ENCODE results near the gene KLHL14.

The KLHL14 gene

DNA sequence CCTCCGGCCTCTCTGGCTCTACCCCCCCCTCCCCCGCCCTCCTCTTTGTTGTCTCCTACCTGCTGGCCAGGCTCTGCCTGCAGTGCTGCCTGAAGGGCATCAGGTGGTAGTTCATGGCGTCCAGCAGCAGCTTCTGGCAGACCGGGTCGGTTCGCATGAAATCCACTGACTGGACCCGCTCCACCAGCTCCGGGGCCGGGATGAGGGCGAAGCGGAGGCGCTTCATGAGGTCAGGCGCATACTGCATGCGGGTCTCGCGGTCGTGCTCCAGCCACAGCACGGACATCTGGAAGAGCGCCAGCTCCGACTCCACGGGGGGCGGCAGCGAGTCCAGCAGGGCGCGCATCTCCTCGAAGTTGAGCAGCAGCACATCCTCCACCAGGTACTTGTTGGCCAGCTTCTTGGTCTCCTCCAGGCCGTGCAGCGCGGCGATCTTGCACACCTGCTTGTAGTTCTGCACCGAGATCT is 3.2 kb downstream of the KLHL14 start:
- DNase-seq, result no peak

DNA sequence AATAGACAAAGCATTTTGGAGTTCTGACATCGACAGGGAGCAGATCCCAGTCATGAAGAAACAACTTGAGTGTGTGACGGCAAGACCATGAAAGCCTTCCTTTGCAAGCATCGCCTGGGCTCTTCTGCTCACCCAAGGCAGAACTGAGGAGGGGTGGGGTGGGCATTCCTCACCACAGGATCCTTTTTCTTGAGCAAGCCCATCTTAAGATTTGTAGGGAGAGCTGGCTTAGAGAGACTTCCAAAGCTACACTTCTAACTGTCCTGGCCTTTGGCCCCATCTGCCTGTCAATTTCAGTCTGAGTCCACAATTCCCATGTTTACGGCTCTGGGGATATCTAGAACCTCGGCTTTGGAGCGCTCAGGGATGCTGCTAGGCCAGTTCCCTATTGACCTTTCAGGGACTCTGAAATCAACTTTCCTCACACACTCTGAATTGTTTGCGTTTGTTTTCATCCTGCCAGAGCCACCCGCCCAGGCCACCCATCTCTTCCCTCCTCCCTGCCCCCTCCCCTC is 3.7 kb downstream of the KLHL14 start:
- DNase-seq, result no peak

DNA sequence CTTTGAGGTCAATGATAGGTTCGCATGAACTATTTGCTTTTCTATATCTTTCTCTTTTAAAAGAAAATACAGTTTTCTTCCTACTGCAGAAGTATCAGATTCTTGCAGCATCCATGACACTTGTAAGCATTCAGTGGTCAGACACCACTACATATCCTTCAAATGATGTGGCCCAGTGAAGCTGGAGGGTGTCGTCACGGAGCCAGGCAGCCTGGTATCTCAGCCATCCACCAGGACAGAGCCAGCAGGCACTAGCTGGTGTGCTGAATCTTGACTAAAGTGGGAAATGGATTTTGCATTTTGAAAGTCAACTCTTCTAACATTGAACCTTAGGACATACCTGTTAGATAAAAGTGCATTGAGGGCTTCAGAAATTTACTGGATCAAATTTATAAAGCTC is 5.4 kb downstream of the KLHL14 start:
- DNase-seq, result no peak

DNA sequence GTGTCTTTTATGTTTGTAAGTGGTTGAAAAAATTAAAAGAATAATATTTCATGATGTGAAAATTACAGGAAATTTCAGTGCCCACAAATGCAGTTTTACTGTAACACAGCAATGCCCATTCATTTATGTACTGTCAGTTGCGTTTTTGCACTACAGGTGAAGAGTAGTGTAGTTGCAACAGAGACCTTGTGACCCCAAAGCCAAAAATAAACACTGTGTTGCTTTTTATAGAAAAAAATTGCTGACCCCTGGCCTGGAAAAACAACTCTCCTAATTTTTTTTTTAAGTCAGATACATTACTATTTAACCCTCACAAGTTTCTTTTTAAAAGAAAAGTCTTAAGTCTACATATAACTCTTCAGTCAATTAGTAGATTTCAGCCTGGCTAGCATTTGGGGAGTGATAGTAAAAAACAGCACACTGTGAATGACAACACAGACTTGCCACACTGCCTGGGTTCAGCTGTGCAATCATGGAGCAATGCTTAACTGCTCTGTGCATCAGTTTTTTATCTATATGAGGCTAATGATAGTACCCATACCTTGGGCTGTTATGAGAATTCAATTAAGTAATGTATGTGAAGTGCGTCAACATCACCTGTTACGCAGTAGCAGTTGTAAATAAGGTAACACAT is 8.1 kb downstream of the KLHL14 start:
- DNase-seq, result no peak

DNA sequence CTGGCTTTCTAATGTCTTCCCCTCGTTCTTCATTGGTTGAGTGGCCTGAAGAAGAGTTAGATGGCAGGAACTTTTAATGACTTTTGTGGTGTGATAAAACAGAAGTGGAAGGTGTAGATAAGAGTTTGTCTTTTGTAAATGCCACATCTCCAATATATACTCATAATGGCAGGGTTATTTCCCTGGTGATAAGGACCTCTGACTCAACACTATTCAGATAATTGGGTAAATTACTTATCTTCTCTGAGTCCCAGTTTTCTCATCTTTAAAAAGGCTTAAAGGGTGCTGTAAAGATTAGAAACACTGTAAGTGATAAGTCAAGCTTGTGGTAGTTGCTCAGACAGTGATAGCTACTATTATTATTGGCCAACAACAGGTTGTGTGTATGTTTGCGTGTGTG is 9.5 kb downstream of the KLHL14 start:
- no peak for DNase-seq

DNA sequence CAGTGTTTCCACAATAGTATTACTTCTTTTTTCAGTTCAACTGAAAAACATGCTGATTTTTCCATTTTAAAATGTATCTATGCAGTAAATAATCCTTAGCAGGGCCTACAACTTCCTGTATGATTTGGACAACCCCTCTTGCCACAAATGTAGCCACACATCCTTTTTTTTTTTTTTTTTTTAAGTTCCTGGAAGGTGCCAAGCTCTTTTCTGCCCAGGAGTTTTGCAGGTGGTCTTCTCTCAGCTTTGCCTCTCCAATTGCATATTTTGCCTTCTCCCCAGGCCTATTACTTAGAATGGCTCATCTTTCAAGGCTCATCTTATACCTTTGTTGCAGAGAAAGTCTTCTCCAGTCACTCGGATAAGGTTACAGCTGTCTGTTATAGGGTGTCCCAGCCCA is 11.6 kb downstream of the KLHL14 start:
- no peak for DNase-seq

DNA sequence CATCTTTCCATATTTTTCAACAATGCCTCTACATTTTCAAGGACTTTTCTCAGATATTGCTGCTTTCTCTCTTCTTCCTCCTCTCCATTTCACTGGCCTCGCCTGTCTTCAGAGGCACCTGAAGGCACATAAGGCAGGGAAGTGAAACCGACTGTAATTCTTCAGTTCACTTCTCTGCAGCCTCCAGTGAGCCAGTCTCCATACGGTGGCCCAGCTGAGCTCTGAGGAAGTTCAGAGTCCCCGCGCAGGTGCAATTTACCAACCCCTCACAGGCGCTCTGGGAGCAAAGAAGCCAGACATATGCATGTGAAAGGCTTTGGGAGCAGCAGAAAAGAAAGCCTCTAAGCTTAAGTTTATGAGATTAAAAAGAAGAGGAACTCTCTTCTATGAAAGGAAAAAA is 12.4 kb downstream of the KLHL14 start:
- no peak for DNase-seq

GRCh38 chr18:32759611-32760167 is 13.1 kb downstream of the KLHL14 start:
- DNase-seq, result no peak

- no peak for DNase-seq
Measured at GRCh38 chr18:32754508-32755263, 18.1 kb downstream of the KLHL14 start.

- DNase-seq, result no peak
Measured at GRCh38 chr18:32753656-32754260, 19.1 kb downstream of the KLHL14 start.

DNA sequence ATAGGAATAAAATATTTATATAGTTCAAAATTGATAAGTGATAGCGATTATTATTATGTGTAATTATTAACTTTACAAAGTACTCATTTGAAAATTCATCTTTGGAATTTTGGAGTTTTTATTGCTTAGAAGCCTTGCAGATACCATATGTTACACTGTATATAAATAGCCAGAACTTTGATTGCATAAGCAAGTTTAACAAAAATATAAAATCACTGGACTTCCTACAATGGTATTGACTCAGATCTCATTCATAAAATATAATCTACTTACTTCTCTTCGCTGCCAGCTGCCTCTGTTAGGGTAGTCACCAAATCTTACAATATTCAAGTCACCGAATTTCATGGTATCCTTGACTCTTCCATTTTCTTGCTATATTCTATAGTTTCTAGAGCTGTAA is 22.5 kb downstream of the KLHL14 start:
- DNase-seq, result no peak

DNA sequence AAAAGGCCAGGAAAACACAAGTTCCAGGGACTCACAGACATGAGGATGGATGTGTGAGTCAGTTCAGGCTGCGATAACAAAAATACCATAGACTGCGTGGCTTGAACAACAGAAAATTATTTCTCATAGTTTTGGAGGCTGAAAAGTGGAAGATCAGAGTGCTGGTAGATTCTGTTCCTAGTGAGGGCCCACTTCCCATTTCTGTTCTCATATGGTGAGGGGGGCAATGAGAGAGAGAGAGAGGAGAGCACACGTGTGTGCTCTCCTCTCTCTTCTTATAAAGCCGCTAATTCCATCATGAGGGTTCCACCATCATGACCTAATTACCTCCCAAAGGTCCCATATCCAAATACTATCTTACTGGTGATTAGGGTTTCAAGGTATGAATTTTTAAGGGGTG is 23.0 kb downstream of the KLHL14 start:
- no peak for DNase-seq

- no peak for DNase-seq
Measured at GRCh38 chr18:32742579-32742978, 30.2 kb downstream of the KLHL14 start.

- no peak for DNase-seq
Measured at GRCh38 chr18:32735781-32736180, 37.0 kb downstream of the KLHL14 start.

- DNase-seq, result no peak
Measured at GRCh38 chr18:32734442-32734841, 38.4 kb downstream of the KLHL14 start.

DNA sequence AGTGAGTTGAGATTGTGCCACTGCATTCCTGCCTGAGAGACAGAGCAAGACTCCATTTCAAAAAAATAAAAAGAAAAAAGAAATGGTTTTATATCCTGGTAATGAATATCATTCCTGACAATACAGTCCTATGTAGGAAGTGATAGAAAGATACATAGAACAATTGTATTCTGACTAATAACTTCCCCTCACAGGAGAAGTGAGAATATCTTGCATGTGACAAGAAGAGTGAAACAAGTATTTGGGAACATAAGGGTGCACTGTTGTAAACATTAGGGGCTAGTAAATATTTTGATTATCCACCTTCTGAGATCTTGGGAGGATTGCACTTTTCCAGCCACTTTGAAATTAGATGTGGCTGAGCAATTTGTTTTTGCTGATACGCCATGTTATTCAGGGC is 40.7 kb downstream of the KLHL14 start:
- no peak for DNase-seq

GRCh38 chr18:32730620-32731091 is 42.2 kb downstream of the KLHL14 start:
- no peak for DNase-seq

DNA sequence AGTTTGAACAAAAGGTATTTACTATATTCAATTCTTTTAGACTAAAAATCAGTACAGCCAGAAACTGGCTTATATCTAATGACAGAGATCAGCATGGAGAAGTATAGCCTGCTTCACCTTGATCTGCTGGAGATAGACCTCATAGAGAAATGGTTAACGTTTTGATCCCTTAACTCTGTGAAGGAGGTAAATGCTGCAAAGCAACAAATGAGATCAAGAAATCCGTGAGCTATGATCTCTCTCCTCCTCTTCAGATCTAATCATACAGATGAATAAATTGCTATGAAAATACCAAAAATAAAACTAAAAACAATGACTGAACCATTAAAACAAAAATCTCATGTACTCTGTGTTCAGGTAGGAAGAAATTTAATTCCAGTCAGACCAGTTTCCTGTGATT is 42.8 kb downstream of the KLHL14 start:
- DNase-seq, result no peak

DNA sequence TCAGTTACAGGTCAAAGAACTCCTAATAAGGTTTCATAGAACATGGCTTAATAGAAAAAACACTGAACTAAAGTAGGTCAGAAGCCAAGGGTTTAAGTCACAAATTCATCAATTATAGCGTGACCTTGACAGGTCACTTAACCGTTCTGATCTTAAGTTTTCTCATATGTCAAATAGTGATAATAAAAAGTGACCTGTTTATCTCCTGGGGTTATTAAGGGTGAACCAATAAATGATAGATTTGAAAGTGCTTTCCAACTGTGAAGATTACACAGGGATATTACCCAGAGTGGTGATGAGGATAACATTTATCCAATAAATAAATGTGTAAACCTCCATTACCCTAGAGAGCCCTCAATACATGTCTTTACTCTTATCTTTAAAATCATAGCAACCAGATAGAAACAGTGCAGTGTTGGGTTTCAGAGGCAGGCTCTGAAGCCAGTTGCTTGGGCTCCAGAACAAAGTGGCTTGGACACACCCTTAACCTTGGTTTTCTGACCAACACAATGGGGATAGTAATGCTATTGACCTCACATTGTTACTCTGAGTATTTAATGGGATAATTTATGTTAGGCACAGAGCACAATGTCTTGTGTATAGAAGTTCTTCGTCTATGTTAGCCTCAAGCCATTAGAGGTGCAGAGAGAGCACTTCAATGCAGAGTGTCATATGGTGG is 48.6 kb downstream of the KLHL14 start:
- DNase-seq, result no peak

GRCh38 chr18:32722279-32722678 is 50.5 kb downstream of the KLHL14 start:
- DNase-seq, result no peak

DNA sequence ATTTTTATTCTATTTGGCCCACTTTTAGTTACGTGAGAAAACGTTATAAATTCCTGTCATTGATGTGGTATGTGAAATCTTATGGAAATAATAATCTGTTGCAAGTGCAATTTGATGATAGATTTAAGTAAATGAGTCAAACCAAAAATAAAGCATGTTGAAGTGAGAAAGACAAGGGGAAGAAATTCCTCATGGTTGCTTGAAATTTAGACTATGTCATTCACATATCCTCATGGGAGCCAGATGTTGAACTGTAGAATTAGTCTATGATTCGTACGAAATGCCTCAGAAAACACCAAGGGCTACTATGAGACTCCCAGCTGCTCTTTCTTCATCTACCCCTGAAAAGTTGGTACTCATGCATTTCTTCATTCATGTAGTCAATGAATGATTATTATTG is 55.7 kb downstream of the KLHL14 start:
- DNase-seq, result no peak

DNA sequence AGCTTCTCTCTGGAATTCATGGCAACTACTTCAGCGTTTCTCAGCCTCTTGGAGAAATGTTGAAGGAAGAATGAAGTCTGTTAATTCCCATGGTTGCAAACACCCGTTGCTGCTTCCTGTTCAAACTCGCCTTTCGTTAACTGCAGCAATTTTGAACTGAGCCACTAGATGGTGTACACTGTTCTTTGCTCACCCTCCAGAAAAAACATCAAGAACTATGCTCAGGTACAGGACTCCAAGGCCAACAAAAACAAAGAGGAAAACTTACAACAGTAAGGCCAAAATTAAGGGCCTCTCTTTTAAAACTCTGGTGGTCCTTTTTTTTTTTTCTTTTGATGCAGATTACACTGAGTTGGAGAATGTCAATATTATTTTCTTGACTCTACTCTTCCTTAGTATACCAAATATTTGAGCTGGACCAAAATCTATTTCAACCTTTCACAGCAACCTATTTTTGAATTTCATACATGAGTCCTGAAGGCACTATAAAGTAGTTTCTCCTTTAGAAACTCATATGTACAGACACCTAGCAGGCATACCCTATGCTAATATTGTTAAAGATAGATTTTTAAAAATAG is 58.2 kb downstream of the KLHL14 start:
- DNase-seq, result no peak

DNA sequence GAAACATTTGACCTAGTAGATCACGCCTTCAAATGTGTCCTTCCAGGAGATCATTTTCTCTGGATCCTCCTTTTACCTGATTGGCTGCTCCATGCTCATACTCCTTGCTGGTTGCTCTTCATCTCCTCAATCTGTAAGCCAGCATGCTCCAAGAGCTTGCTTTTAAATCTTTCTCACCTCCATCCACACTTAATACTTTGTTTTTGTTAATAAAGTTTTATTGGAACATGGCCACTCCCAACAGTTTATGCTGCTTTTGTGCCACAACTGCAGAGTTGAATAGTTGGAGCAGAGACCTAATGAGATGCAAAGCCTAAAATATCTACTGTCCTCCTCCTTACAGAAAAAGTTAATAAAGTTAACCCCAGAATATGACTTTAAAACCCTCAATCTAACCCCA is 60.0 kb downstream of the KLHL14 start:
- DNase-seq, result no peak
